H1 (cell line): ENCODE data around the gene PEX14. TPM values are rescaled to one million over a fixed set of nuclear protein-coding genes. Genes with fewer than 3 reads are reported as not detected.

ENCODE experiments used
- CTCF ChIA-PET: fragments of 300-600 bp; sonication (Branson Sonifier 250); formaldehyde crosslinking; loops from one replicate; lab custom pipeline; 2021; ENCODE audit not compliant: partially characterized antibody; lab: Charles Lee
- POLR2A ChIA-PET: fragments of 300-600 bp; sonication (Branson Sonifier 250); formaldehyde crosslinking; loops from one replicate; lab custom pipeline; 2021; ENCODE audit warnings: inconsistent platforms; ENCODE audit not compliant: partially characterized antibody; lab: Charles Lee
- DNase-seq, 2 experiments: peaks; one replicate each; pipeline versions ENCODE4 v3.0.0 to v3.0.0-alpha.2; 2010 to 2022; ENCODE audit warnings: low spot score in 2 of 2, low read depth in 1 of 2, mixed read lengths in 1 of 2
- FAIRE-seq: peaks from 2 replicates; lab custom pipeline; 2011; peaks lifted over from hg19 to GRCh38; lab: Jason Lieb, UNC
- H2AFZ ChIP-seq: 2 replicates; pipeline ENCODE4 v1.8.1; 2012; ENCODE audit warnings: low read length, inconsistent platforms
- H2AK5ac ChIP-seq: 2 replicates; pipeline ENCODE4 v1.6.1; 2013; ENCODE audit warnings: low read depth, low read length
- H2BK120ac ChIP-seq: replicated peaks from 2 replicates; pipeline ENCODE3; 2013; ENCODE audit warnings: low read depth, low read length, inconsistent platforms
- H2BK12ac ChIP-seq: 2 replicates; pipeline ENCODE4 v1.6.1; 2013; ENCODE audit warnings: low read depth, low read length
- H2BK15ac ChIP-seq: 2 replicates; pipeline ENCODE4 v1.6.1; 2013; ENCODE audit warnings: low read length
- H2BK20ac ChIP-seq: 2 replicates; pipeline ENCODE4 v1.6.1; 2013; ENCODE audit warnings: low read length
- H2BK5ac ChIP-seq: 2 replicates; pipeline ENCODE4 v1.6.1; 2013; ENCODE audit warnings: low read depth, low read length
- H3K14ac ChIP-seq: 2 replicates; pipeline ENCODE4 v1.6.1; 2013; ENCODE audit warnings: inconsistent platforms; ENCODE audit not compliant: insufficient read length
- H3K18ac ChIP-seq: 2 replicates; pipeline ENCODE4 v1.6.1; 2013; ENCODE audit warnings: low read length; ENCODE audit errors: extremely low read depth
- H3K23ac ChIP-seq: 2 replicates; pipeline ENCODE4 v1.6.1; 2013; ENCODE audit warnings: inconsistent platforms; ENCODE audit not compliant: insufficient read length
- H3K23me2 ChIP-seq: 2 replicates; pipeline ENCODE4 v1.6.1; 2013; ENCODE audit warnings: low read depth, low read length
- H3K27ac ChIP-seq: 2 replicates; pipeline ENCODE4 v1.6.1; 2011; ENCODE audit warnings: low read depth, low read length, inconsistent platforms
- H3K27me3 ChIP-seq, 4 experiments: replicated peaks in 1 of 4; 1 replicate in 1 of 4; 2 replicates in 3 of 4; pipeline versions ENCODE4 v1.6.1 to v1.8.1; 2011 to 2013; ENCODE audit warnings: low read length in 3 of 4, mild to moderate bottlenecking in 3 of 4, inconsistent platforms in 2 of 4, mixed read lengths in 2 of 4, moderate library complexity in 1 of 4; ENCODE audit not compliant: control insufficient read depth in 3 of 4, insufficient read depth in 3 of 4; ENCODE audit errors: extremely low read depth in 1 of 4
- H3K36me3 ChIP-seq, 4 experiments: 2 replicates each; pipeline versions ENCODE4 v1.6.1 to v1.8.1; 2011 to 2013; ENCODE audit warnings: mild to moderate bottlenecking in 4 of 4, low read length in 3 of 4, moderate library complexity in 2 of 4, control low read depth in 1 of 4, inconsistent platforms in 1 of 4; ENCODE audit not compliant: insufficient read depth in 4 of 4, control insufficient read depth in 2 of 4
- H3K4ac ChIP-seq: replicated peaks from 2 replicates; pipeline ENCODE3; 2013; ENCODE audit warnings: low read length, low read depth, mixed read lengths, inconsistent platforms; ENCODE audit not compliant: insufficient read length
- H3K4me1 ChIP-seq, 4 experiments: replicated peaks in 1 of 4; 1 replicate in 1 of 4; 2 replicates in 3 of 4; pipeline versions ENCODE4 v1.6.1 to v1.8.1; 2011 to 2013; ENCODE audit warnings: low read length in 3 of 4, inconsistent platforms in 2 of 4, mixed read lengths in 1 of 4; ENCODE audit not compliant: insufficient read depth in 4 of 4, control insufficient read depth in 3 of 4
- H3K4me2 ChIP-seq, 2 experiments: 2 replicates each; pipeline versions ENCODE4 v1.6.1 to v1.8.1; 2011 to 2013; ENCODE audit warnings: low read depth in 2 of 2, low read length in 2 of 2, control low read depth in 1 of 2, inconsistent platforms in 1 of 2, mild to moderate bottlenecking in 1 of 2; ENCODE audit not compliant: insufficient read depth in 1 of 2
- H3K4me3 ChIP-seq, 4 experiments: fragments of 200-600, 300-600 bp in 1 of 4; sonication (generic), shearing (Covaris generic), sonication (Bioruptor Twin) in 1 of 4; 2 replicates each; pipeline versions ENCODE4 v1.5.1 to v1.8.1; 2011 to 2016; ENCODE audit warnings: low read length in 4 of 4, low read depth in 3 of 4, control low read depth in 2 of 4, inconsistent platforms in 2 of 4, mild to moderate bottlenecking in 2 of 4, mixed read lengths in 1 of 4, moderate library complexity in 1 of 4; ENCODE audit not compliant: insufficient read depth in 2 of 4; ENCODE audit errors: extremely low read depth in 1 of 4
- H3K56ac ChIP-seq: replicated peaks from 2 replicates; pipeline ENCODE3; 2013; ENCODE audit warnings: low read depth, mild to moderate bottlenecking, mixed read lengths, low read length, inconsistent platforms; ENCODE audit not compliant: insufficient read length
- H3K79me1 ChIP-seq: 2 replicates; pipeline ENCODE4 v1.6.1; 2013; ENCODE audit warnings: low read depth, low read length, control low read depth
- H3K79me2 ChIP-seq, 2 experiments: 2 replicates each; pipeline versions ENCODE4 v1.6.1 to v1.8.1; 2012 to 2013; ENCODE audit warnings: low read length in 2 of 2, mild to moderate bottlenecking in 2 of 2, inconsistent platforms in 1 of 2; ENCODE audit not compliant: insufficient read depth in 2 of 2, control insufficient read depth in 1 of 2
- H3K9ac ChIP-seq, 4 experiments: replicated peaks in 1 of 4; 1 replicate in 1 of 4; 2 replicates in 3 of 4; pipeline versions ENCODE4 v1.6.1 to v1.8.1; 2011 to 2013; ENCODE audit warnings: low read depth in 3 of 4, low read length in 3 of 4, control low read depth in 2 of 4, mild to moderate bottlenecking in 2 of 4, moderate library complexity in 2 of 4, inconsistent platforms in 1 of 4; ENCODE audit errors: extremely low read depth in 1 of 4
- H3K9me3 ChIP-seq, 2 experiments: 2 replicates each; pipeline versions ENCODE4 v1.6.1 to v1.8.1; 2012 to 2013; ENCODE audit warnings: mild to moderate bottlenecking in 2 of 2, moderate library complexity in 2 of 2, control low read depth in 1 of 2, inconsistent platforms in 1 of 2, low read depth in 1 of 2, low read length in 1 of 2, mixed read lengths in 1 of 2; ENCODE audit not compliant: insufficient read depth in 2 of 2
- H4K20me1 ChIP-seq, 2 experiments: replicated peaks in 1 of 2; 2 replicates each; pipeline versions ENCODE3 to v1.8.1; 2011 to 2013; ENCODE audit warnings: inconsistent platforms in 2 of 2, low read length in 2 of 2, mild to moderate bottlenecking in 1 of 2; ENCODE audit not compliant: insufficient read depth in 2 of 2, control insufficient read depth in 1 of 2
- H4K5ac ChIP-seq: 2 replicates; pipeline ENCODE4 v1.6.1; 2013; ENCODE audit warnings: low read length, low read depth, mixed read lengths, inconsistent platforms; ENCODE audit not compliant: insufficient read length
- H4K8ac ChIP-seq: 2 replicates; pipeline ENCODE4 v1.8.0; 2013; ENCODE audit warnings: mild to moderate bottlenecking, moderate library complexity, low read length, inconsistent platforms; ENCODE audit not compliant: insufficient read depth; ENCODE audit errors: extremely low read depth
- H4K91ac ChIP-seq: replicated peaks from 2 replicates; pipeline ENCODE3; 2013; ENCODE audit warnings: low read length, mixed read lengths, inconsistent platforms; ENCODE audit not compliant: insufficient read length
- BACH1 ChIP-seq: IDR thresholded peaks from 2 replicates; pipeline ENCODE4 v1.6.1; 2012; ENCODE audit warnings: low read length, improper control_type of control experiment
- EGR1 ChIP-seq: IDR thresholded peaks from 2 replicates; pipeline ENCODE4 v1.6.1; 2011; ENCODE audit warnings: low read depth, low read length, borderline replicate concordance
- EP300 ChIP-seq, 2 experiments: IDR thresholded peaks; 1 replicate in 1 of 2; 2 replicates in 1 of 2; pipeline ENCODE4 v1.6.1; 2011 to 2012; ENCODE audit warnings: low read depth in 2 of 2, low read length in 2 of 2, mild to moderate bottlenecking in 2 of 2, borderline replicate concordance in 1 of 2, inconsistent platforms in 1 of 2, moderate library complexity in 1 of 2
- FOSL1 ChIP-seq: IDR thresholded peaks from 2 replicates; pipeline ENCODE4 v1.6.1; 2011; ENCODE audit warnings: mild to moderate bottlenecking, low read depth, low read length, moderate library complexity; ENCODE audit not compliant: insufficient read depth
- KDM1A ChIP-seq: fragments of 200-600, 300-600 bp; sonication (generic); IDR thresholded peaks from 2 replicates; pipeline ENCODE4 v1.7.1; 2016; ENCODE audit warnings: mild to moderate bottlenecking, low read length, borderline replicate concordance
- KDM4A ChIP-seq: IDR thresholded peaks from one replicate; pipeline ENCODE4 v1.7.1; 2012; ENCODE audit warnings: low read depth, mild to moderate bottlenecking, moderate library complexity, low read length, inconsistent platforms; ENCODE audit not compliant: severe bottlenecking
- MAX ChIP-seq: IDR thresholded peaks from 2 replicates; pipeline ENCODE4 v1.6.1; 2012; ENCODE audit warnings: inconsistent platforms
- NRF1 ChIP-seq: IDR thresholded peaks from 2 replicates; pipeline ENCODE4 v1.6.1; 2011; ENCODE audit warnings: mild to moderate bottlenecking, low read depth, low read length, improper control_type of control experiment
- POLR2A ChIP-seq, 2 experiments: IDR thresholded peaks; 1 replicate in 1 of 2; 2 replicates in 1 of 2; pipeline ENCODE4 v1.6.1; 2011; ENCODE audit warnings: low read depth in 2 of 2, low read length in 2 of 2, mild to moderate bottlenecking in 2 of 2; ENCODE audit errors: control extremely low read depth in 1 of 2
- SIN3A ChIP-seq, 2 experiments: IDR thresholded peaks in 1 of 2; conservative IDR thresholded peaks in 1 of 2; 2 replicates each; pipeline ENCODE4 v1.6.1; 2011 to 2012; ENCODE audit warnings: low read length in 2 of 2, improper control_type of control experiment in 1 of 2, low read depth in 1 of 2, mild to moderate bottlenecking in 1 of 2
- SIRT6 ChIP-seq: IDR thresholded peaks from one replicate; pipeline ENCODE4 v1.7.1; 2012; ENCODE audit warnings: low read length, inconsistent platforms
- TAF7 ChIP-seq: optimal IDR thresholded peaks from 2 replicates; pipeline ENCODE3; 2011; ENCODE audit warnings: low read depth, mild to moderate bottlenecking, inconsistent platforms, low read length, moderate library complexity, borderline replicate concordance
- WGBS, 2 experiments: shearing (Covaris generic) in 1 of 2; methylation state at CpG; one replicate each; pipeline versions ENCODE4 v1.1.6 to v1.1.7; 2013 to 2015; ENCODE audit warnings: low lambda C conversion rate in 2 of 2, mixed read lengths in 2 of 2, inconsistent platforms in 1 of 2, low coverage in 1 of 2, missing lambda C conversion rate in 1 of 2; ENCODE audit not compliant: insufficient replicate concordance in 2 of 2, insufficient coverage in 1 of 2, insufficient read length in 1 of 2; ENCODE audit errors: extremely low coverage in 1 of 2, missing lambda C conversion rate in 1 of 2; 5-methylcytosine and 5-hydroxymethylcytosine counted together
- polyA plus RNA-seq, 7 experiments: library from polyadenylated mRNA; depleted of rRNA in 3 of 7; stranded (reverse) in 5 of 7; unstranded in 2 of 7; fragments of >200 nt in 5 of 7; fragments of 200-250 nt in 2 of 7; gene quantifications; 1 replicate in 5 of 7; 2 replicates in 1 of 7; 4 replicates in 1 of 7; pipeline versions ENCODE4 v1.2.1 to v1.2.3, GENCODE V29; 2011 to 2013; ENCODE audit warnings: missing spikeins in 2 of 7, mixed read lengths in 2 of 7
- total RNA-seq: library from RNA; stranded (reverse); fragmentation: NEBNext Ultra II Directional; extraction: Animal tissue kit (Norgen Biotek cat#: 25700); gene quantifications from 2 replicates; pipeline ENCODE4 v1.2.1, GENCODE V29; 2021

The PEX14 gene
- total and polyA plus RNA-seq, 2 of the 8 experiments (the other 6 are each of a cell fraction or from before 2014, with no cell fraction given), result 13.0 to 19.8 TPM

- POLR2A ChIA-PET, result no interaction called here
- Histone ChIP-seq H3K79me1 (no peaks in the 10 kb centered on the region), H2BK12ac (no peak overlapping the region), H3K23me2 (no peaks in the 10 kb centered on the region), H2BK5ac (no peak overlapping the region), H3K27ac (no peak overlapping the region), H3K14ac (no peak overlapping the region), H3K9ac (no peak overlapping the region), H2AK5ac (no peak overlapping the region), H2BK15ac (no peak overlapping the region), H3K56ac (no peak overlapping the region), H3K4ac (no peak overlapping the region), H2BK20ac (no peak overlapping the region), H3K4me3 (no peak overlapping the region), H4K5ac (no peak overlapping the region), H4K20me1 (peaks cover 0 to 1% of the 10 kb centered on the region in 2 experiments), H3K9me3 (no peaks in the 10 kb centered on the region), H3K79me2 (no peaks in the 10 kb centered on the region), H3K4me2 (no peak overlapping the region), H4K8ac (no peak overlapping the region), H2AFZ (no peak overlapping the region), H2BK120ac (no peak overlapping the region), H3K23ac (no peak overlapping the region), H3K27me3 (no peaks in the 10 kb centered on the region), H3K36me3 (no peaks in the 10 kb centered on the region; a peak in 1 of 8 replicates), H4K91ac (no peak overlapping the region), H3K4me1 (peaks cover 0 to 5% (median 5%) of the 10 kb centered on the region in 4 experiments), H3K18ac (no peak overlapping the region)
- CTCF ChIA-PET, result interaction anchor here (0.6 to 1.3 kb wide), 2 partner anchors 29 to 63 kb away, joined by 3 to 4 read pairs; no protein-coding TSS in a partner anchor
- WGBS, 2 experiments, result 94% methylated on average over 6 of the region's 6 CpGs; no CpG with 5 or more reads in 1 of the 2 experiments
- DNase-seq, result peak in 1 of 2 experiments; percentile 36
- FAIRE-seq, result no peak
- no peak for TF ChIP-seq TAF7
- no peak for TF ChIP-seq BACH1
- no peak for TF ChIP-seq SIRT6
- no peak for TF ChIP-seq KDM4A
- no peak for TF ChIP-seq MAX
- TF ChIP-seq KDM1A, result no peak
- TF ChIP-seq EGR1, result no peak
- TF ChIP-seq EP300 (IDR thresholded peaks at IDR 0.05; ENCODE audit: borderline replicate concordance in 1 of 2, low read depth in 2 of 2, low read length in 2 of 2), result no peak
- no peak for TF ChIP-seq SIN3A (conservative IDR thresholded peaks at IDR 0.05 in 1 of 2, IDR thresholded peaks at IDR 0.05 in 1 of 2; ENCODE audit: low read depth in 1 of 2, low read length in 2 of 2)
- no peak for TF ChIP-seq POLR2A (IDR thresholded peaks at IDR 0.05; ENCODE audit: control extremely low read depth in 1 of 2, low read depth in 2 of 2, low read length in 2 of 2)
- TF ChIP-seq FOSL1, result no peak
- no peak for TF ChIP-seq NRF1
Observed at GRCh38 chr1:10599194-10599861, 124.6 kb downstream of the PEX14 start.
